Measurements from ENCODE around the gene FAM81A.

DNA sequence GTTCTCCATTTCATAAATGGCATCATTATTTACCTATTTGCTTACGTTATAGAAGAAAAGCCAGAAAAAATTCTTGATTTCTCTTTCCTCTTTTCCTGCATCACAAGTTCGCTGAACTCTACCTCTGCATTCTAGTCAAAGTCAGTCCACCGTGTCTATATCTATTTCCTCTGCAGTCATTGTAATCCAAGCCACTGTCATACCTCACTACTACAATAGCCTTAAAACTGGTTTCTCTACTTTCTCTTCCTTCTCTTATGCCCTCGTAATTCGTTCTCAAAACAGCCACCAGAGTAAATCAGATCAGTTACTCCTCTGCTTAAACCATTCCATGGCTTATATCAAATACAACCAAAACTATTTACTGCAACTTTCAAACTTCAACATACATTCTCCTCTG lies 13.4 kb upstream of the FAM81A start:
- TF ChIP-seq EZH2 (IDR thresholded peaks at IDR 0.05; ENCODE audit: borderline replicate concordance, insufficient read depth, low read length, poor library complexity, severe bottlenecking) (no peak), CTCF (IDR thresholded peaks at IDR 0.05; ENCODE audit: poor library complexity, severe bottlenecking) (no peak), SMC3 (conservative IDR thresholded peaks at IDR 0.05; ENCODE audit: poor library complexity) (no peak), EP300 (conservative IDR thresholded peaks at IDR 0.05; ENCODE audit: poor library complexity, severe bottlenecking) (no peak), POLR2AphosphoS5 (IDR thresholded peaks at IDR 0.05) (no peak), MXI1 (conservative IDR thresholded peaks at IDR 0.05; ENCODE audit: poor library complexity, severe bottlenecking) (no peak)
